Epithelial cell of esophagus (primary cell): ENCODE data around the gene LTBP2.

Experiments
- DNase-seq: peaks from one replicate; pipeline ENCODE4 v3.0.0; 2010; ENCODE audit warnings: low read depth
- H3K4me3 ChIP-seq: 2 replicates; pipeline ENCODE4 v1.5.1; 2011; ENCODE audit warnings: mild to moderate bottlenecking, low read length, control low read depth
- TF ChIP-seq, protein P1 (sequence below): IDR thresholded peaks from 2 replicates; pipeline ENCODE4 v1.5.1; 2011; ENCODE audit warnings: low read depth, mild to moderate bottlenecking, low read length, control low read depth, inconsistent platforms; ENCODE audit not compliant: insufficient read depth; ENCODE audit errors: missing control alignments

LTBP2 gene

DNA sequence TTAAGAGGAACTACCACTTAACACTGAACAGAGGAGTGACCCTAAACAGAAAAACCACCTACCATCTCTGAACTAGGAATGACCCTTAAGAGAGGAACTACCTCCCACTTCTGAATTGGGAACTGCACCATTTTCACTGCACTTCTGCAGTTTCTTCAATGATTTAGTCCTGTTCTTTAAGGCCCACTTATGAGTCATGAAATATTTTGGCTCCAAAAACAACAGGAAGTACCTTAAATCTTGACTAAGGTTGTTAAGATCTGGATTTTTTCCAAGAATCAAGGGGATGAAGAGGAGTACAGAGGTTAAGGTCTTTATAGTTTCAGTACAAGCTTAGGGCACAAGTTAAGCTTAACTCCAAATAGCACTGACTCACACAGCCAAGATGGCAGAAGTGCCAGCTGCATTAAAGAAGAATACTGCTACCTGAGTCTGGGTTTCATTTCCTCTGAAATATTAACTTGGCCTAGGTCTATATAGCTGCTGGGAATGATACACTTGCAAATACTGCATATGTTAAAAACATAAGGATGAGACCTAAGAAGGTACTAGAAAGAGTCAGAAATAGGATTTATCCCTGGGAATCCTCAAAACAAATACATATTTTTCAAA lies 123.1 kb downstream of the LTBP2 start:
- DNase-seq, result peak; percentile 34
- no peak overlapping the region for H3K4me3 ChIP-seq
- TF ChIP-seq, protein P1, sequence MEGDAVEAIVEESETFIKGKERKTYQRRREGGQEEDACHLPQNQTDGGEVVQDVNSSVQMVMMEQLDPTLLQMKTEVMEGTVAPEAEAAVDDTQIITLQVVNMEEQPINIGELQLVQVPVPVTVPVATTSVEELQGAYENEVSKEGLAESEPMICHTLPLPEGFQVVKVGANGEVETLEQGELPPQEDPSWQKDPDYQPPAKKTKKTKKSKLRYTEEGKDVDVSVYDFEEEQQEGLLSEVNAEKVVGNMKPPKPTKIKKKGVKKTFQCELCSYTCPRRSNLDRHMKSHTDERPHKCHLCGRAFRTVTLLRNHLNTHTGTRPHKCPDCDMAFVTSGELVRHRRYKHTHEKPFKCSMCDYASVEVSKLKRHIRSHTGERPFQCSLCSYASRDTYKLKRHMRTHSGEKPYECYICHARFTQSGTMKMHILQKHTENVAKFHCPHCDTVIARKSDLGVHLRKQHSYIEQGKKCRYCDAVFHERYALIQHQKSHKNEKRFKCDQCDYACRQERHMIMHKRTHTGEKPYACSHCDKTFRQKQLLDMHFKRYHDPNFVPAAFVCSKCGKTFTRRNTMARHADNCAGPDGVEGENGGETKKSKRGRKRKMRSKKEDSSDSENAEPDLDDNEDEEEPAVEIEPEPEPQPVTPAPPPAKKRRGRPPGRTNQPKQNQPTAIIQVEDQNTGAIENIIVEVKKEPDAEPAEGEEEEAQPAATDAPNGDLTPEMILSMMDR, result no peak

DNA sequence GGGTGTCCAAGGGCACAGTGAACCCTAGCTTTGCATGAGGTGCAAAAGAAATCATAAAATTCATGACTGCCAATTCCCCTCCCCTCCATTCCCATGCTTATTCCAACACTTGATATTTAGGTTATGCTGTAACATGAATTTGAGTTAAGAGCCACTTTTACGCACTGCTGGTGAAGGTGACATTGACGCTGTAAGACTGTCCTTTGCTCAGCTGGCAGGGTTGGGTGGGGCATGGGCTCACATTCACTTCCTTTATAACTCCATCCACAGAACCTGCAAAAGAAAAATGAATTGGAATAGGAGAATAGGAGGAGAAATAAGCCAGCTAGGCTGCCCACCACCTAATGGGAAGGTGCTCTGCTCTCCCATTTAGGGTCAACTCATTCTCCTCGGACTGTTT lies 125.9 kb downstream of the LTBP2 start:
- DNase-seq, result no peak
- H3K4me3 ChIP-seq, result no peak overlapping the region
- TF ChIP-seq, protein P1, result no peak

DNA sequence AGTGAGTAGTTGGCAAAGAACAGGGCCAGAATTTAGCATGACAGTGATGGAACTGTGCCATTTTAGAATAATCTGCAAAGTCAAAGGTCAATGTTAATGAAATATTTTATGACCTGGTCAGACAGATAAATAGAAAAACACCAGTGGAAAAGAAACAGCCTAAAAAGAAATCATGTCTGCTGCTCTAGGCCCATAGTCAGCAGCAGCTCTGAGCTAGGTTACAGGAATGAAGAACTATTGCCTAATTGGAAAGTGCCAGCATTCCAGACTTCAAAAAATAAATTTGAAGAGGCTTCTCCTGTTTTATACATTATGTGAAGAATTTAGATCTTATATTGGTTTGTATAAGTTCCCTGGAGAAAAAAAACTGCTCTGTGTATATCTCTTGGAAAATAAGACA lies 128.7 kb downstream of the LTBP2 start:
- TF ChIP-seq, protein P1, result no peak
- H3K4me3 ChIP-seq, result no peak overlapping the region
- DNase-seq, result no peak

DNA sequence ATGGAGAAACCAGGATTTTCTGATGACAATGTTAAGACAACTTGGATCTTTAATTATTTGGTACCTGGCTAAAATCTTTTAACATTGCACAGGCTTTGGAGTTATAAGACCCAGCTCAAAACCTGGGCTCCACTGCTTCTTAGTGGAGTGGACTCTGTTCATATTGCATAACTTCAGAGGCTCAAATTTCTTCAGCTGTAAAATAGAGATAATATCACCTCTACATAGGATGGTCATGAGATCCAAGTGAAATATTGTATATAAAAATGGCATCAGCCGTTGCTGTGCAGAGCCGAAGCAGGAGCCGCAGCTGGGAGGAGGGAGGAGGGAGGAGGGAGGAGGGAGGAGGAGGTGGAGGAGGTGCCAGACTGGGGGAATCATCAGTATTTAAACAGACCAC lies 129.5 kb downstream of the LTBP2 start:
- DNase-seq, result no peak
- H3K4me3 ChIP-seq, result no peak overlapping the region
- TF ChIP-seq, protein P1, result no peak

DNA sequence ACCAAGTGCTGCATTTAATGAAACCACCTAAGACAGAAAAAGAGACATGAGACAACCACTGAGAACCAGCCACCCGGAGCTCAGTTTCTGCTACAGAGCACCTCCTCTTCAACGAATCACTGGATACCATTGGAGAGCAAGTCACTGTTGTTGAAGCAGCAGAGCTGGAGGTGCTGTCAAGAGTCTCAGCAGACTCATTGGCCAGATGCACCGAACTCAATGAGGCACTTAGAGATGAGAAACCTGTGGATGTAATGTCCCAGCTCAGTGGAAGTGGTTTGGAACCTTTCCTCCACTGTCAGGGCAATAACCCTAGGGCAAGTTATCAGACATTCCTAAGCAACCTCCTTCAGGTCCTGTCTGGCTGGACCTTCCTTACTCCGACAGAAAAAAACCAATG lies 132.0 kb downstream of the LTBP2 start:
- TF ChIP-seq, protein P1, result no peak
- no peak for DNase-seq
- no peak overlapping the region for H3K4me3 ChIP-seq

DNA sequence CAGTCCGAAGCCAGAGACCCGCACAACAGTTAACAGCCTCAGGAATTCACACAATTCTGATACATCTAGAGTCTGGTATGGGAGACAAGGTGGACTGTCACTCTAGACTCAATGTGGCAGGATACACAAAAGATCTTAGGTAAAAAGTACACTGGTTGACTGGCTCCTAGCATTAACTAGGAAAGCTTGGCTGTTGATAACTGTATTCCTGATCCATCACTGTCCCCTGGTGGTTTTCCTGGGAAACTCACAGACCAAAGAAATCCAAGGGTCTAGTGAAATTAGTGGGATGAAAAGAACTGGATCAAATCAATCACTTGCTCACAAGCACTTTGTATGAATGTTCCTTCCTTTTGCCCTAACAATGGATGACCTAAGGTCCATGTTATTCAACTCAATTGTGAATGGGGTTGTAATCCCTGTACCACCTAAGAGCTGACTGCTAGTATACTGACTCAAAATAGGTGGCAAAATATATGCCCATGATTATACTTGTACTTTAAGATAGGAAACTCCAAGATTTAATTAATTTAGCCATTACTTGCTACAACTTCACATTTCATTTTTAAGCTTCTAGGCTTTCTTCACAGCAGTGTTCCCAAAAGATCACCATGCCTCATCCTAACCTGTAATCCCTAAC lies 132.9 kb downstream of the LTBP2 start:
- DNase-seq, result peak; percentile 38
- TF ChIP-seq, protein P1, result peak; percentile 78
- no peak overlapping the region for H3K4me3 ChIP-seq

DNA sequence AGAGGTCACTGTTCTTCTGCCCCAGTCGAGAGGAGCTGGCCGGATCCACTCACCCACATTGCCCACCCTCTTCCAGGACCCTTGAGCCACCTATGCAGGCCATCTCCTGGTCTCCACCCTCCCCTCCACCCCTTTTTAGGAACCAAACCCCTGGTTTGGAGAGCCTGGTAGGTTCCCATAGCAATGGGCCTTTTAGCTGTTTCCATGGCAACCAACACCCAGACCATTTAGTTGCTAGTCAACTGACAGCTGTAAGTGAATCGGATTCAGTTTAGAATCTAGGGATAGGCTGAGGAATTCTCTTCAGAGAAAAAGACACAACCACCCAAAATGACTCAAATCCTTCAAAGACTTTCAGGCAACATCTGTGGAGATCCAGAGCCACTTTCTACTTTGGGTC lies 135.4 kb downstream of the LTBP2 start:
- no peak overlapping the region for H3K4me3 ChIP-seq
- TF ChIP-seq, protein P1, result no peak
- no peak for DNase-seq
